ENCODE data around the gene RBM19. TPM values are rescaled to one million over a fixed set of nuclear protein-coding genes. Genes with fewer than 3 reads are reported as not detected.

Gene RBM19
- total and polyA plus RNA-seq, 2 of the 4 experiments (the other 2 are of a cell fraction): 18.7 to 19.2 TPM

- Histone ChIP-seq H3K4me3 (ENCODE audit: insufficient read depth, low read depth, low read length) (no peak overlapping the region), H4K91ac (ENCODE audit: insufficient read depth, low read depth, low read length) (no peak overlapping the region), H3K36me3 (ENCODE audit: control insufficient read depth, insufficient read depth, low read length) (no peaks in the 10 kb centered on the region), H2AK5ac (ENCODE audit: low read depth, low read length) (no peak overlapping the region), H3K9me3 (ENCODE audit: control insufficient read depth, insufficient read depth, low read length) (no peaks in the 10 kb centered on the region), H2AFZ (replicated peaks; ENCODE audit: low read length, poor library complexity) (no peak overlapping the region), H3K79me1 (ENCODE audit: low read depth in 1 of 2, low read length in 2 of 2) (no peaks in the 10 kb centered on the region), H3K4me1 (ENCODE audit: control insufficient read depth, insufficient read depth, low read length) (no peaks in the 10 kb centered on the region), H3K4ac (ENCODE audit: low read depth, low read length) (no peak overlapping the region), H4K20me1 (ENCODE audit: insufficient read depth, low read length) (no peaks in the 10 kb centered on the region), H2BK20ac (ENCODE audit: low read depth, low read length) (no peak overlapping the region), H3K56ac (ENCODE audit: extremely low read depth, insufficient read depth, low read length) (no peak overlapping the region), H4K8ac (ENCODE audit: low read depth in 2 of 2, low read length in 2 of 2) (no peak overlapping the region), H2BK5ac (ENCODE audit: low read depth, low read length, poor library complexity, severe bottlenecking) (no peak overlapping the region), H3K27me3 (ENCODE audit: control insufficient read depth, insufficient read depth, low read length) (peaks cover 8% of the 10 kb centered on the region; the same call in 1 of the 2 replicates), H3K18ac (ENCODE audit: low read depth, low read length) (no peak overlapping the region), H3K14ac (replicated peaks; ENCODE audit: low read depth, low read length) (no peak overlapping the region), H3K9ac (ENCODE audit: low read depth, low read length) (no peak overlapping the region), H2BK120ac (ENCODE audit: low read depth, low read length) (no peak overlapping the region), H2AK9ac (replicated peaks; ENCODE audit: low read depth, low read length, poor library complexity) (no peak overlapping the region), H3K4me2 (ENCODE audit: low read depth, low read length) (no peak overlapping the region), H3K9me1 (ENCODE audit: insufficient read depth, low read length) (no peaks in the 10 kb centered on the region), H3K23ac (ENCODE audit: low read depth, low read length) (no peak overlapping the region), H2BK15ac (ENCODE audit: low read depth, low read length) (no peak overlapping the region), H3K27ac (ENCODE audit: insufficient read depth, low read length) (no peak overlapping the region), H4K5ac (ENCODE audit: low read depth, low read length) (no peak overlapping the region)
- BruUV-seq (replicated peaks): no TSS peak
- POLR2A ChIA-PET (ENCODE audit: unreplicated experiment): no interaction called here
- TF ChIP-seq CHD1 (IDR thresholded peaks at IDR 0.05; ENCODE audit: low read depth, low read length) (no peak), MAFK (IDR thresholded peaks at IDR 0.05; ENCODE audit: low read depth, low read length) (no peak), RAD21 (IDR thresholded peaks at IDR 0.05; ENCODE audit: low read length) (no peak), NFE2L2 (IDR thresholded peaks at IDR 0.05; ENCODE audit: low read depth, low read length) (no peak), BHLHE40 (IDR thresholded peaks at IDR 0.05; ENCODE audit: low read depth, low read length) (no peak), SMC3 (IDR thresholded peaks at IDR 0.05; ENCODE audit: low read depth, low read length) (no peak), POLR2A (IDR thresholded peaks at IDR 0.05; ENCODE audit: low read depth, low read length) (no peak), CEBPB (IDR thresholded peaks at IDR 0.05; ENCODE audit: low read depth, low read length) (no peak), MAZ (IDR thresholded peaks at IDR 0.05; ENCODE audit: borderline replicate concordance, low read depth, low read length) (no peak), MXI1 (IDR thresholded peaks at IDR 0.05; ENCODE audit: borderline replicate concordance, low read depth, low read length) (no peak), RFX5 (IDR thresholded peaks at IDR 0.05; ENCODE audit: low read depth, low read length) (no peak)
- TF ChIP-seq, protein P1, sequence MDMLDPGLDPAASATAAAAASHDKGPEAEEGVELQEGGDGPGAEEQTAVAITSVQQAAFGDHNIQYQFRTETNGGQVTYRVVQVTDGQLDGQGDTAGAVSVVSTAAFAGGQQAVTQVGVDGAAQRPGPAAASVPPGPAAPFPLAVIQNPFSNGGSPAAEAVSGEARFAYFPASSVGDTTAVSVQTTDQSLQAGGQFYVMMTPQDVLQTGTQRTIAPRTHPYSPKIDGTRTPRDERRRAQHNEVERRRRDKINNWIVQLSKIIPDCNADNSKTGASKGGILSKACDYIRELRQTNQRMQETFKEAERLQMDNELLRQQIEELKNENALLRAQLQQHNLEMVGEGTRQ (IDR thresholded peaks at IDR 0.05; ENCODE audit: low read depth, low read length): no peak
- TF ChIP-seq, protein P2, sequence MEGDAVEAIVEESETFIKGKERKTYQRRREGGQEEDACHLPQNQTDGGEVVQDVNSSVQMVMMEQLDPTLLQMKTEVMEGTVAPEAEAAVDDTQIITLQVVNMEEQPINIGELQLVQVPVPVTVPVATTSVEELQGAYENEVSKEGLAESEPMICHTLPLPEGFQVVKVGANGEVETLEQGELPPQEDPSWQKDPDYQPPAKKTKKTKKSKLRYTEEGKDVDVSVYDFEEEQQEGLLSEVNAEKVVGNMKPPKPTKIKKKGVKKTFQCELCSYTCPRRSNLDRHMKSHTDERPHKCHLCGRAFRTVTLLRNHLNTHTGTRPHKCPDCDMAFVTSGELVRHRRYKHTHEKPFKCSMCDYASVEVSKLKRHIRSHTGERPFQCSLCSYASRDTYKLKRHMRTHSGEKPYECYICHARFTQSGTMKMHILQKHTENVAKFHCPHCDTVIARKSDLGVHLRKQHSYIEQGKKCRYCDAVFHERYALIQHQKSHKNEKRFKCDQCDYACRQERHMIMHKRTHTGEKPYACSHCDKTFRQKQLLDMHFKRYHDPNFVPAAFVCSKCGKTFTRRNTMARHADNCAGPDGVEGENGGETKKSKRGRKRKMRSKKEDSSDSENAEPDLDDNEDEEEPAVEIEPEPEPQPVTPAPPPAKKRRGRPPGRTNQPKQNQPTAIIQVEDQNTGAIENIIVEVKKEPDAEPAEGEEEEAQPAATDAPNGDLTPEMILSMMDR (conservative IDR thresholded peaks at IDR 0.05; ENCODE audit: low read depth, low read length): no peak
- in situ Hi-C loops (cut with MboI; ENCODE audit: low sequenced_read_pairs) (no loop called here), dilution Hi-C loops (cut with HindIII; ENCODE audit: low sequenced_read_pairs, unreplicated experiment) (no loop called here), intact Hi-C loops (cut with micrococcal nuclease) (no loop called here)
- no peak for ATAC-seq (ENCODE audit: low read depth)
- 89% methylated on average over 8 of the region's 12 CpGs; no CpG with 5 or more reads in 1 of the 2 experiments for WGBS, 2 experiments (ENCODE audit: extremely low coverage in 2 of 2, insufficient read length in 1 of 2)
- no peak for DNase-seq
- CTCF ChIA-PET: no interaction called here
These were observed 165.9 kb downstream of the RBM19 start for GRCh38 chr12:113800201-113800600.
